Measurements from ENCODE around the gene CDK19.

GRCh38 chr6:110606151-110606550 is 209.1 kb downstream of the CDK19 start:
- TF ChIP-seq EZH2 (IDR thresholded peaks at IDR 0.05; ENCODE audit: insufficient read depth, low read length), result no peak
- no peak for TF ChIP-seq CTCF (IDR thresholded peaks at IDR 0.05; ENCODE audit: insufficient read depth, low read depth, low read length)

Data from astrocyte (in vitro differentiated cells and primary cell).